ENCODE results near the gene ZER1. TPM values are rescaled to one million over a fixed set of nuclear protein-coding genes. Genes with fewer than 3 reads are reported as not detected.
A peak's percentile ranks its signal among the peaks of the same experiment; 100 is the strongest.
"Not testable (repeated sequence)": the region's sequence is repeated elsewhere in the genome, so short reads cannot be mapped to it uniquely, and the experiment has no call there.

Gene ZER1
- total and polyA plus RNA-seq, 2 experiments from 2014 or later, result 74.1 to 89.6 TPM

DNA sequence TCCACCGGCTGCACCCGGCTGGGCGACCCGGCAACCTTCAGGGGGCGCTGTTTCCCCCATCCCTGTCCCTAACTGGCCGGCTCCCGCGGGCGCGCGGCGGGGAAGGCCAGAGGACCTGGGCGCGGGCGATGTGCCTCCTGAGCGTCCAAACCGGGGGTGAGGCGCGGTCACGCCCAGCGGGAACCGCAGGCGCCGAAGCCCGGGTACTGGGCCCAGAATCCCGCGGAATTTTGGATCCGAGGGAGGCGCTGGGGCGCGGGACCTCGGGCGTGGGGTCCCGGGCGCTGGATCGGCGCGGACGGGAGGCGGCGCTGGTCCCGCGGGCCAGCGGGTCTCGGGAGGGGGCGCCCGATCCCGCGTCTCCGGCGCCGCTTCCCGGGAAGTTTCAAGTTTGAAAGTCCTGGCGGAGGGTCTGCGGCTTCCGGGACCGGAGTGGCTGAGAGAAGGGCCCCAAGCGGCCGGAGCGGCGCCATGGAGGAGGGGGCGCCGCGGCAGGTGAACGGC, 69.2 kb downstream of the ZER1 start, which contains the start of gene PKN3:
Gene PKN3, plus strand, starts transcription at position 59 of the 504 bp plus-strand sequence. Its CDS starts 413 bp downstream, at position 472.
- Histone ChIP-seq H3K36me3 (no peaks in the 10 kb centered on the region), H3K4me3 (peak within 1 kb of the TSS; percentile 63), H3K27ac (peak within 1 kb of the TSS; percentile 58), H3K27me3 (no peaks in the 10 kb centered on the region), H3K9me3 (ENCODE audit: low read depth) (no peaks in the 10 kb centered on the region), H3K4me1 (ENCODE audit: low read depth) (no peaks in the 10 kb centered on the region)
- DNase-seq (ENCODE audit: low read depth in 1 of 2, low spot score in 1 of 2), result peak; percentile 84 to 93
- TF ChIP-seq, protein P1, sequence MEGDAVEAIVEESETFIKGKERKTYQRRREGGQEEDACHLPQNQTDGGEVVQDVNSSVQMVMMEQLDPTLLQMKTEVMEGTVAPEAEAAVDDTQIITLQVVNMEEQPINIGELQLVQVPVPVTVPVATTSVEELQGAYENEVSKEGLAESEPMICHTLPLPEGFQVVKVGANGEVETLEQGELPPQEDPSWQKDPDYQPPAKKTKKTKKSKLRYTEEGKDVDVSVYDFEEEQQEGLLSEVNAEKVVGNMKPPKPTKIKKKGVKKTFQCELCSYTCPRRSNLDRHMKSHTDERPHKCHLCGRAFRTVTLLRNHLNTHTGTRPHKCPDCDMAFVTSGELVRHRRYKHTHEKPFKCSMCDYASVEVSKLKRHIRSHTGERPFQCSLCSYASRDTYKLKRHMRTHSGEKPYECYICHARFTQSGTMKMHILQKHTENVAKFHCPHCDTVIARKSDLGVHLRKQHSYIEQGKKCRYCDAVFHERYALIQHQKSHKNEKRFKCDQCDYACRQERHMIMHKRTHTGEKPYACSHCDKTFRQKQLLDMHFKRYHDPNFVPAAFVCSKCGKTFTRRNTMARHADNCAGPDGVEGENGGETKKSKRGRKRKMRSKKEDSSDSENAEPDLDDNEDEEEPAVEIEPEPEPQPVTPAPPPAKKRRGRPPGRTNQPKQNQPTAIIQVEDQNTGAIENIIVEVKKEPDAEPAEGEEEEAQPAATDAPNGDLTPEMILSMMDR (IDR thresholded peaks at IDR 0.05; ENCODE audit: low read depth, low read length), result peak; percentile 81

DNA sequence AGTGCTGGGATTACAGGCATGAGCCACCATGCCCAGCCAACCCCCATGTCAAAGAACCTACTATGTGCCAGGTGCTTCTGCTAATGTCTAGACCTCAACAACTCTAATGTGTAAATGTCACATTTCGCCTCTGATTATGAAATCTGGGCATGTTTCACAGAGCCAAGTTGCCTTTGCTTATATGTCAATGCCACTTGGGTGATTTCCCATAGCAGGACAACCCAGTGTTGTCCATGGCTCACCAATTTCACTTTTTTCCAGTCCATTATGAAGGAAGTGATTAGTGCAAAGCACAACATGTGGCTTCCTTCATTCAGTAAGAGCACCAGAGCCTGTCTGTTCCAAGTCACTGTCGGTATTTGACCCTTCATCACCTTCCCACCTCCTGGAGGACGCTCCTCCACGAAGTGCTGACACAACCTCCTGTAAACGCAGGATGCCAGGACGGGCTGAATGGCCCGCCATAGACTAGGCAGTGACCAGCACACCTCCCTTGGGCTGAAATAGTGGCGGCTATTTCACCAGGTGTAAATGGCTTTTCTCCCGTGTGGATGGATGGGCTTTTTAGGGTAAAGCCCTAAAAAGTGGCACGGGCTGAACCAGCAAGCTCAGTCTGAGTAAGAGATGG, 70.4 kb downstream of the ZER1 start:
- peaks cover 6% of the 10 kb centered on the region for H3K36me3 ChIP-seq
- H3K4me1 ChIP-seq (ENCODE audit: low read depth), result no peaks in the 10 kb centered on the region
- no peaks in the 10 kb centered on the region for H3K27me3 ChIP-seq
- no peaks in the 10 kb centered on the region for H3K9me3 ChIP-seq (ENCODE audit: low read depth)
- H3K4me3 ChIP-seq, result no peak overlapping the region
- DNase-seq (ENCODE audit: low read depth in 1 of 2, low spot score in 1 of 2), result peak in 1 of 2 donors; percentile 41
- TF ChIP-seq, protein P1 (IDR thresholded peaks at IDR 0.05; ENCODE audit: low read depth, low read length), result no peak
- peak overlapping the region; percentile 58 for H3K27ac ChIP-seq

DNA sequence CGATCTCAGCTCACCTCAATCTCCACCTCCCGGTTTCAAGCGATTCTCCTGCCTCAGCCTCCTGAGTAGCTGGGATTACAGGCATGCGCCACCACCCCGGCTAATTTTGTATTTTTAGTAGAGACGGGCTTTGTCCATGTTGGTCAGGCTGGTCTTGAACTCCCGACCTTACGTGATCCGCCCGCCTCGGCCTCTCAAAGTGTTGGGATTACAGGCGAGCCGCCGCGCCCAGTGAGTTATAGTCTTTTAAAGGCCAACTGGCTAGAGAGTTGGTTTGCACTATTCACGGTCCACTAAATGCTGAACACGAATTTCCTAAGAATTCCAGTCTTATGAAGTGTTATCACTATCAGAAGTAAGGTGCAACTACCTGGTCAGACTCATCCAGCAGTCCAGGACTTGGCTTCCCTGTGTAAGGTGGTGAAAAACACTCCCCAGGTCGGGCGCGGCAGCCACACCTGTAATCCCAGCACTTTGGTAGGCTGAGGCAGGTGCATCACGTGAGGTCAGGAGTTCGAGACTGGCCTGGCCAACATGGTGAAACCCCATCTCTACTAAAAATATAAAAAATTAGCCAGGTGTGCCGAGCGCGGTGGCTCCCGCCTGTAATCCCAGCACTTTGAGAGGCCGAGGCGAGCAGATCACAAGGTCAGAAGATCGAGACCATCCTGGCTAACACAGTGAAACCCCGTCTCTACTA, 72.5 kb downstream of the ZER1 start:
- H3K27ac ChIP-seq; H3K27me3 ChIP-seq; DNase-seq (ENCODE audit: low read depth in 1 of 2, low spot score in 1 of 2); H3K4me3 ChIP-seq; H3K9me3 ChIP-seq (ENCODE audit: low read depth); H3K4me1 ChIP-seq (ENCODE audit: low read depth): not testable (repeated sequence)
- peaks cover 16% of the 10 kb centered on the region for H3K36me3 ChIP-seq

DNA sequence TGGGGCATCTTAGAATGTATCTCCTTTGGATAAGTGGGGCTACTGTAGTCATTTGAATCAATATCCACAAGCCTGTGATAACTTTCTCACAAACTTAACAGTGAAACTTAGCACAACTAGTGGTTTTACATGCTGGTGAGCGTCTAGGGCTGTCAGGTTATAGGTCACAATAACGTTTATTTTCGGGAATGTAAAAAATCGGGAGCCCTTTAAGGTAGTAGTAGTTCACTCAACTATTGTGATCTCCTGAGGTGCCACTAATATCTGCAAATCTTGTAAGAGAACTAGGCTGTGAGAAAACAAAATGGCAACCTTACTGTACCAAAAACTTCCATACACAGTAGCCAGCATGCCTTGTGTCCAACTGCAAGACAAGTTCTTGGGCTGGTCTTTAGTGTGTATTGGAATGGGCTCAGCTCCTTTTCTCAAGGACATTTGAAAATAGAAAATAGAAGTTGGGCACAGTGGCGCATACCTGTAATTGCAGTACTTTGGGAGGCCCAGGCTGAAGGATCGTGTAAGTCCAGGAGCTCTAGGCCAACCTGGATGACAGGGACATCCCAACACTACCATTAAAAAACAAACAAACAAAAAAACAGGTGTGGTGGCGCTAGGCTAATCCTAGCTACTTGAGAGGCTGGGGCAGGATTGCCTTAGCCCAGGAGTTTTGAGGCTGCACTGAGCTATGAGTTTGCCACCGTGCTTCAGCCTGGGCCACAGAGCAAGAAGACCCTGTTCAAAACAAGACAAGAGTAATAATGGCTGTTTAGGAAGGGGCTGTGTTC, 74.6 kb downstream of the ZER1 start:
- H3K9me3 ChIP-seq (ENCODE audit: low read depth), result no peaks in the 10 kb centered on the region
- DNase-seq (ENCODE audit: low read depth in 1 of 2, low spot score in 1 of 2), result no peak
- no peaks in the 10 kb centered on the region for H3K27me3 ChIP-seq
- TF ChIP-seq, protein P1 (IDR thresholded peaks at IDR 0.05; ENCODE audit: low read depth, low read length), result no peak
- peak overlapping the region; percentile 62 for H3K27ac ChIP-seq
- H3K4me3 ChIP-seq, result no peak overlapping the region
- H3K36me3 ChIP-seq, result peaks cover 35% of the 10 kb centered on the region
- no peaks in the 10 kb centered on the region for H3K4me1 ChIP-seq (ENCODE audit: low read depth)

DNA sequence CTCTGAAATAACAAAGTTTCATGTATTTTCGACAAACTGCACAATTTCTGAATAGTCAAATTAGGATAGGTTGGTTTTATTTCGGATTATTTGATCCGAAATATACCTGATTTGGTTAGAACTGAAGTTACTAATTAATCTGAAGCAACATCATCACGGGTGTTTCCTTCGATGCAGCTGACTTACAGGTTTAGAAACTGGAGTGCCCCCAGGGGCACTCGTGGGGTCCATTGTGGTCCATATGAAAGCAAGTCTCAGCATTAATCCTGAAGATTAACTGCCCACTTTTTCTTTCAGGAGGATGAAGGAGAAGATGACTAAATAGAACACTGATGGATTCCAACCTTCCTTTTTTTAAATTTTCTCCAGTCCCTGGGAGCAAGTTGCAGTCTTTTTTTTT, 77.4 kb downstream of the ZER1 start:
- H3K36me3 ChIP-seq, result peaks cover 43% of the 10 kb centered on the region
- no peaks in the 10 kb centered on the region for H3K9me3 ChIP-seq (ENCODE audit: low read depth)
- DNase-seq (ENCODE audit: low read depth in 1 of 2, low spot score in 1 of 2), result no peak
- no peak overlapping the region for H3K27ac ChIP-seq
- TF ChIP-seq, protein P1 (IDR thresholded peaks at IDR 0.05; ENCODE audit: low read depth, low read length), result no peak
- H3K27me3 ChIP-seq, result no peaks in the 10 kb centered on the region
- H3K4me1 ChIP-seq (ENCODE audit: low read depth), result peaks cover 6% of the 10 kb centered on the region
- H3K4me3 ChIP-seq, result no peak overlapping the region

DNA sequence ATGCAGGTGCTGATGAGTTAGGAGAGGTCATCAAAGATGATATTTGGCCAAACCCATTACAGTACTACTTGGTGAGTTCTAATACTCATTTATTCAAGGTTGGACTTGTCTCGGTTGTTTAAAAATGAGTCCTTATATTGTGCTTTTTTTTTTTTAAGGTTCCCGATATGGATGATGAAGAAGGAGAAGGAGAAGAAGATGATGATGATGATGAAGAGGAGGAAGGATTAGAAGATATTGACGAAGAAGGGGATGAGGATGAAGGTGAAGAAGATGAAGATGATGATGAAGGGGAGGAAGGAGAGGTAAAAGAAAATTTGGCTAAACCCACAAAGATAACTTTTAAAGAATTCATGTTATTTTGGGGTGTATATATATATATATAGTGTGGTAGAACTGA, 78.0 kb downstream of the ZER1 start:
- not testable (repeated sequence) for H3K27ac ChIP-seq; H3K4me1 ChIP-seq (ENCODE audit: low read depth); H3K9me3 ChIP-seq (ENCODE audit: low read depth); DNase-seq (ENCODE audit: low read depth in 1 of 2, low spot score in 1 of 2); H3K27me3 ChIP-seq; H3K4me3 ChIP-seq
- peaks cover 43% of the 10 kb centered on the region for H3K36me3 ChIP-seq
